Neuron (in vitro differentiated cells): ENCODE results near the gene HELZ2.

Source experiments
- H2AFZ ChIP-seq: one replicate; pipeline ENCODE4 v1.6.1; 2013; ENCODE audit warnings: low read depth, mild to moderate bottlenecking, inconsistent platforms, low read length, moderate library complexity
- H3K27me3 ChIP-seq: one replicate; pipeline ENCODE4 v1.6.1; 2013; ENCODE audit warnings: low read length; ENCODE audit not compliant: insufficient read depth
- H3K36me3 ChIP-seq: one replicate; pipeline ENCODE4 v1.6.1; 2013; ENCODE audit warnings: low read length; ENCODE audit not compliant: insufficient read depth
- H3K4me1 ChIP-seq: one replicate; pipeline ENCODE4 v1.6.1; 2013; ENCODE audit warnings: low read length; ENCODE audit not compliant: insufficient read depth
- H3K4me3 ChIP-seq: 2 replicates; pipeline ENCODE4 v1.5.1; 2013; ENCODE audit warnings: mild to moderate bottlenecking, low read length, moderate library complexity
- H3K9me3 ChIP-seq: one replicate; pipeline ENCODE4 v1.6.1; 2013; ENCODE audit warnings: low read length

Gene HELZ2

GRCh38 chr20:63553251-63553932, 20.6 kb downstream of the HELZ2 start:
- Histone ChIP-seq H2AFZ (peak overlapping the region; percentile 81), H3K9me3 (no peaks in the 10 kb centered on the region), H3K4me3 (peak overlapping the region; percentile 41), H3K36me3 (no peaks in the 10 kb centered on the region), H3K4me1 (peaks cover 10% of the 10 kb centered on the region), H3K27me3 (peaks cover 8% of the 10 kb centered on the region)

DNA sequence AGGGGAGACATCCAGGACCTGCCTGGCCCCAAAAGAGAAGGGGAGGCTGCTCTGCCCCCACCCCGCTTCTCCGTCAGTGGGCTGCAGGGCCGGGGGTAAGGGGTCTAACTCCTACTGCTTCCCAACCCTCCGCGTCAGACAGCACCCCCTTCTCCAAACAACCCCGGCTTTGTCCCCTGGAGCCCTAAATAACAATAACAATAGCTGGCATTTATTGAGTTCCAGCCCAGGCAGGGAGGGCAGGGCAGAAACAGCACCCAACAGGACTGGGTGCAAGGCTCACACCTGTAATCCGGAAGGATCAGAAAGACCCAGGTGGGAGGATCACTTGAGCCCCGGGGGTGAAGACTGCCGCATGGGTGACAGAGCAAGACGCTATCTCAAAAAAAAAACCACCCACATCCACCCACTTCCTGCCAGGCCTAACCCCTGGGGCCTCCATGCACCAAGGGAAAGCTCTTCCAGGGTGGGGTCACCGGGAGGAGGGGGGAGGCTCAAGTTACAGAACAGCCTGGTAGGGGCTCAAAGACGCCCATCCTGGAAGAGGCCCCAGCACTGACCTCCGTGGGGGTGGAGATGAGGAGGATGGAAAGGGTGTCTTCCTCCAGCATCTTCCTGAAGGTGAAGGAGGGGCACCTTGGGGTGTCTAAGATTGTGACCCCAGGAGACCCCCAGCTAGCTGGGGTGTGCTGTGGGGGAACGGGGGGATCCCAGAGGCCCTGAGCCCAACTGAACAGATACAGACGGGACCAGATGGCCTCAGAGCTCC, 21.4 kb downstream of the HELZ2 start:
- H3K4me1 ChIP-seq: peaks cover 10% of the 10 kb centered on the region
- H2AFZ ChIP-seq: no peak overlapping the region
- no peaks in the 10 kb centered on the region for H3K36me3 ChIP-seq
- no peaks in the 10 kb centered on the region for H3K9me3 ChIP-seq
- H3K4me3 ChIP-seq: no peak overlapping the region
- peaks cover 15% of the 10 kb centered on the region for H3K27me3 ChIP-seq

DNA sequence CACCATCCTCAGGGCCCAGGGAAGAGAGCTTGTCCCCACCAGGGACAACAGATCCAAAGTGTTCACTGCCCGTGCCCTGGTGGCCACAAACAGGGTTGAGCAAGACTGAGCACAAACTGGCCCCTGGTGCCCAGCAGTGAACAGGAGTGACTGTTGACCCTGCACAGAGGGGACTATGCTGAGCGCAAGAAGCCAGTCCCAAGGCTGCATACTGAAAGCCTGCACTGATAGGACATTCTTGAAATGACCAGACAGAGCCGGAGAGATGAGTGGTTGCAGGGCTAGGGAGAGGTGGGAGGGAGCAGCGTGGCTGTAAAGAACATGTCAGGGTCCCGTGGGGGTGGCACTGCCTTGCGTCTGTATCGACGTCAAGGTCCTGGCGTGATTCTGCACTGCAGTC, 23.0 kb downstream of the HELZ2 start:
- Histone ChIP-seq H3K27me3 (peaks cover 29% of the 10 kb centered on the region), H3K4me3 (no peak overlapping the region), H3K36me3 (no peaks in the 10 kb centered on the region)

GRCh38 chr20:63549679-63550282, 24.3 kb downstream of the HELZ2 start:
- H2AFZ ChIP-seq: no peak overlapping the region
- no peaks in the 10 kb centered on the region for H3K36me3 ChIP-seq
- peaks cover 39% of the 10 kb centered on the region for H3K27me3 ChIP-seq
- H3K4me3 ChIP-seq: no peak overlapping the region
- H3K4me1 ChIP-seq: peaks cover 7% of the 10 kb centered on the region
- no peaks in the 10 kb centered on the region for H3K9me3 ChIP-seq

More for the DNA sequence above, 23.0 kb downstream of the HELZ2 start:
- H3K4me1 ChIP-seq: peaks cover 10% of the 10 kb centered on the region
- no peak overlapping the region for H2AFZ ChIP-seq
- no peaks in the 10 kb centered on the region for H3K9me3 ChIP-seq

GRCh38 chr20:63549019-63549418, 25.0 kb downstream of the HELZ2 start:
- Histone ChIP-seq H3K36me3 (no peaks in the 10 kb centered on the region), H3K27me3 (peaks cover 43% of the 10 kb centered on the region), H3K9me3 (no peaks in the 10 kb centered on the region), H3K4me1 (no peaks in the 10 kb centered on the region), H2AFZ (no peak overlapping the region), H3K4me3 (no peak overlapping the region)

DNA sequence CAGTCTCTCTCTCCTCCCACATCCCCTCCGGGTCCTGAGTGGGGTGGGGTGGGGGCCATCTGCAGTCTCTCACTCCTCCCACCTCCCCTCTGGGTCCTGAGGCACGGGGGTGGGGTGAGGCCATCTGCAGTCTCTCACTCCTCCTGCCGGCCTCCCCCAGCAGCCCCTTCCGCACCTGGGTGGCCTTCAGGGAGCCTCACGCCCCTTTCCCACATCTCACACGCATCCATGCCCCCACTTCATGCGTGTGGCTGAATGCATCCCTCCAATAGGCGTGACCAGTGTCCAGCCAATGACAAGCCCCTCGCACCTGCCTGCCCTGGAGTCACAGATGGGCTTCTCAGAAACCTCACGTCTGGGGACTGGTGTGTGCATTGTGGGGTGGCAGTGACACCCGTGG, 25.5 kb downstream of the HELZ2 start:
- Histone ChIP-seq H3K36me3 (no peaks in the 10 kb centered on the region), H3K27me3 (peaks cover 43% of the 10 kb centered on the region), H3K4me3 (no peak overlapping the region), H2AFZ (no peak overlapping the region), H3K9me3 (no peaks in the 10 kb centered on the region), H3K4me1 (no peaks in the 10 kb centered on the region)

- Histone ChIP-seq H3K4me3 (no peak within 1 kb of the TSS), H2AFZ (no peak within 1 kb of the TSS), H3K4me1 (no peaks in the 10 kb centered on the region), H3K27me3 (peaks cover 43% of the 10 kb centered on the region), H3K9me3 (no peaks in the 10 kb centered on the region), H3K36me3 (no peaks in the 10 kb centered on the region)
Measured at GRCh38 chr20:63547725-63548480, 26.1 kb downstream of the HELZ2 start, which contains the start of gene SRMS. Gene SRMS, minus strand, starts transcription at chr20:63547749. Its CDS starts 286 bp downstream, at chr20:63547463.

DNA sequence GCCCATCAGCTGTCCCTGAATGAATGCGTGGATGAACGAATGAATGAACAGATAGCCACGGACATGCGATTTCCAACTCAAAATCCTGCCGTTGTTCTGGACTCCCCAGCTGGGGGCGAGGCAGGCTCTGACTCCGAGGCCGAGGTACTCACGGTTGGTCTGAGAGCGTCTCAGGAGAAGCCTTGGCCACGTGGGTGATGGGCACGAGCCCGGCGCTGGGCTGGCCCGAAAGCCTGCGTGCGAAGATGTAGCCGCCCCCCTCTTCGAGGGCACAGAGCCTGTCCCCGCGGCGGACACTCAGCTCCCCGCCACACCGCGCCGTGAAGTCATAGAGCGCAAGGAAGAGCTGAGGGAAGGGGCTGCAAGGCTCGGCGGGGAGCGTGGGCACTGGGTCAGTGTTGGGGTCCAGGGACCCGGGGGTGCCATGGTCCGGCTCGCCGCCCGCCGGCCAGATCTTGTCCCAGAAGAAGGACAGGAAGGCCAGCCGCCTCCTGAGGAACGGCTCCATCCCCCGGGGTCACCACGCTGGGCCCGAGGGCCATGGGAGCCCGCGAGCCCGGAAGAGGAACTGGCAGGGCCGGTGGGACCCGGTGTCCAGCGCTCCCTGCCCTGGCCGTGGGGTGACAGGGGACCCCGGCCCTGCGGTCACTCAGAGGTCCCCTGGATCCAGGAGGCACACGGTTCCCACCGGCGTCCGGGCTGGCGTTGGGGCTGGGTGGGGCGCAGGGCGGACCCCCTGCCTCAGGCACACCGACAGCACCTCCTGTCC, 26.9 kb downstream of the HELZ2 start:
- Histone ChIP-seq H3K27me3 (peaks cover 43% of the 10 kb centered on the region), H3K36me3 (no peaks in the 10 kb centered on the region), H3K4me1 (no peaks in the 10 kb centered on the region), H3K4me3 (no peak overlapping the region), H3K9me3 (no peaks in the 10 kb centered on the region), H2AFZ (no peak overlapping the region)

DNA sequence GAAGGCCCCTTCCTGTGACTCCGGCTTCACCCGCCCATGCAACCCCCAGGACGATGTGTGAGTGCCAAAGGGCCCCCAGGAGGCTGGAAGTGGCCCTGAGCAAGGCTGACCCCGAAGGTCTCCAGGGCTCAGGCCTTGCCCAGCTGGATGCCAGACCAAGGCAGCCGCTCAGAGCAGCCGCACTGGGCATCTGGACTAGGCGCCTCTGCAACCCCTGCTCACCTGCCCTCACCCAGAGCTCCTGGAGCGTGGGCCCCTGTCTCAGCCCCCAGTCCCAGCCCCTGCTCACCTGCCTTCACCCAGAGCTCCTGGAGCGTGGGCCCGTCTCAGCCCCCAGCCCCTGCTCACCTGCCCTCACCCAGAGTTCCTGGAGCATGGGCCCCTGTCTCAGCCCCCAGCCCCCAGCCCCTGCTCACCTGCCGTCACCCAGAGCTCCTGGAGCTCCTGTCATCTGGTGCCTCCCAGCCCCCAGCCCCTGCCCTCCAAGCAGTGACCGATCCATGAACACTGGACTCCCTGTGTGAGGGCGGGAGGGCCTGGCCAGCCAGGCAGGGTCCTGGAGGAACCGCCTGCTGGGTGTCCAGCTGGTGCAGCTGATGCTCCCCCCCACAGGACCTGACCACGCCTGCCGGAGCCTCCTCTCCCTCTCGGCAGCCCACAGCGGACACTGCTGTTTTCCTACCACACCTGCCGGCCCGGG, 27.6 kb downstream of the HELZ2 start:
- Histone ChIP-seq H3K36me3 (no peaks in the 10 kb centered on the region), H3K9me3 (no peaks in the 10 kb centered on the region), H2AFZ (no peak overlapping the region), H3K4me3 (no peak overlapping the region), H3K4me1 (no peaks in the 10 kb centered on the region), H3K27me3 (peaks cover 43% of the 10 kb centered on the region)

- Histone ChIP-seq H3K27me3 (peaks cover 43% of the 10 kb centered on the region), H3K4me3 (no peak overlapping the region), H3K36me3 (no peaks in the 10 kb centered on the region), H3K9me3 (no peaks in the 10 kb centered on the region), H3K4me1 (no peaks in the 10 kb centered on the region), H2AFZ (no peak overlapping the region)
Measured at GRCh38 chr20:63545814-63546213, 28.2 kb downstream of the HELZ2 start.

GRCh38 chr20:63544958-63545516, 29.0 kb downstream of the HELZ2 start:
- Histone ChIP-seq H3K27me3 (peaks cover 46% of the 10 kb centered on the region), H3K4me3 (no peak overlapping the region), H2AFZ (no peak overlapping the region), H3K9me3 (no peaks in the 10 kb centered on the region), H3K36me3 (no peaks in the 10 kb centered on the region), H3K4me1 (no peaks in the 10 kb centered on the region)
